Astrocyte (in vitro differentiated cells and primary cell): Measurements from ENCODE around the gene KRT28. TPM values are rescaled to one million over a fixed set of nuclear protein-coding genes. Genes with fewer than 3 reads are reported as not detected.
"Not testable (repeated sequence)": the region's sequence is repeated elsewhere in the genome, so short reads cannot be mapped to it uniquely, and the experiment has no call there.

Source experiments
- DNase-seq: peaks from one replicate; pipeline ENCODE4 v3.0.0-alpha.2; 2010; ENCODE audit warnings: low read depth
- FAIRE-seq: peaks from 2 replicates; lab custom pipeline; 2011; peaks lifted over from hg19 to GRCh38; lab: Jason Lieb, UNC
- H2AFZ ChIP-seq: 2 replicates; pipeline ENCODE4 v1.6.0; 2012; ENCODE audit warnings: low read depth, low read length, inconsistent platforms
- H3K27ac ChIP-seq: 2 replicates; pipeline ENCODE4 v1.5.1; 2011; ENCODE audit warnings: low read depth, low read length, inconsistent platforms
- H3K27me3 ChIP-seq: 2 replicates; pipeline ENCODE4 v1.6.0; 2011; ENCODE audit warnings: low read length, inconsistent platforms; ENCODE audit not compliant: insufficient read depth
- H3K36me3 ChIP-seq: 2 replicates; pipeline ENCODE4 v1.5.1; 2011; ENCODE audit warnings: low read length, inconsistent platforms; ENCODE audit not compliant: insufficient read depth
- H3K4me1 ChIP-seq: 2 replicates; pipeline ENCODE4 v1.5.1; 2011; ENCODE audit warnings: low read length, inconsistent platforms; ENCODE audit not compliant: insufficient read depth
- H3K4me2 ChIP-seq: 2 replicates; pipeline ENCODE4 v1.6.0; 2012; ENCODE audit warnings: low read length, inconsistent platforms
- H3K4me3 ChIP-seq: 2 replicates; pipeline ENCODE4 v1.5.1; 2011; ENCODE audit warnings: low read depth, mild to moderate bottlenecking, low read length, inconsistent platforms; ENCODE audit not compliant: insufficient read depth
- H3K79me2 ChIP-seq: 2 replicates; pipeline ENCODE4 v1.6.0; 2012; ENCODE audit warnings: mild to moderate bottlenecking, low read length, inconsistent platforms; ENCODE audit not compliant: insufficient read depth
- H3K9ac ChIP-seq: 2 replicates; pipeline ENCODE4 v1.6.0; 2012; ENCODE audit warnings: mild to moderate bottlenecking, low read length, inconsistent platforms
- H3K9me3 ChIP-seq: 2 replicates; pipeline ENCODE4 v1.5.1; 2012; ENCODE audit warnings: low read depth, mild to moderate bottlenecking, low read length, inconsistent platforms; ENCODE audit not compliant: insufficient read depth
- H4K20me1 ChIP-seq: 2 replicates; pipeline ENCODE4 v1.6.0; 2012; ENCODE audit warnings: low read length, inconsistent platforms; ENCODE audit not compliant: insufficient read depth
- H3K27ac Mint-ChIP-seq: one replicate; pipeline ENCODE4 v1.8.0; 2021; ENCODE audit warnings: mild to moderate bottlenecking, mixed read lengths; ENCODE audit not compliant: unreplicated experiment
- H3K27me3 Mint-ChIP-seq: one replicate; pipeline ENCODE4 v1.8.0; 2021; ENCODE audit warnings: low read depth, mixed read lengths; ENCODE audit not compliant: unreplicated experiment
- H3K36me3 Mint-ChIP-seq: one replicate; pipeline ENCODE4 v1.8.0; 2021; ENCODE audit warnings: low read depth, mixed read lengths; ENCODE audit not compliant: unreplicated experiment
- H3K4me1 Mint-ChIP-seq: one replicate; pipeline ENCODE4 v1.8.0; 2021; ENCODE audit warnings: low read depth, mixed read lengths; ENCODE audit not compliant: unreplicated experiment
- H3K4me3 Mint-ChIP-seq: one replicate; pipeline ENCODE4 v1.8.0; 2021; ENCODE audit warnings: mild to moderate bottlenecking, moderate library complexity, mixed read lengths; ENCODE audit not compliant: unreplicated experiment
- H3K9me3 Mint-ChIP-seq: one replicate; pipeline ENCODE4 v1.8.0; 2021; ENCODE audit warnings: mild to moderate bottlenecking, mixed read lengths; ENCODE audit not compliant: unreplicated experiment
- EZH2 ChIP-seq: IDR thresholded peaks from 2 replicates; pipeline ENCODE4 v1.6.1; 2012; ENCODE audit warnings: mild to moderate bottlenecking, low read length, inconsistent platforms; ENCODE audit not compliant: insufficient read depth
- total RNA-seq: library from RNA; stranded (reverse); gene quantifications from 2 replicates; pipeline ENCODE4 v1.2.1, GENCODE V29; 2021
- TF ChIP-seq, protein P1 (sequence below): IDR thresholded peaks from 2 replicates; pipeline ENCODE4 v1.5.1; 2011; ENCODE audit warnings: low read depth, mild to moderate bottlenecking, inconsistent platforms, low read length, moderate library complexity; ENCODE audit not compliant: insufficient read depth

Gene KRT28
- total RNA-seq, 1 donor from 2014 or later = not detected

DNA sequence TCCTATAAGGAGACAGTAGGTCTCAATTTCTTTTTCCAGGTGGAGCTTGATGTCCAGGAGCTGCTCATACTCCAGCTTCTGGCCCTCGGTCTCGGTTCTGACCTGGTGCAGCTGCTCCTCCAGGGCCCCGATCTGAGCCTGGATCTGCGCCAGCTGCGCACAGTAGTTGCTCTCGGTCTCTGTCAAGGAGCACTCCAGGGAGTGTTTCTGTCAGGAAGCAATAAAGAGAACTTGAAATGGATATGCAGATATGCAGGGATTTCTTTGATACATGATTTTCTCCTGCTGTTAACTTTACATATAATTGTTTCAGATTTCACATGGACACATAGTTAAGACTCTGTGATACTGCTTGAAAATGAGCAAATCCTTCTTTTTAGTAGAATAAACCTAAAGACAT, 49.4 kb downstream of the KRT28 start:
- FAIRE-seq (no peak), DNase-seq (no peak)
- Histone ChIP-seq H2AFZ (no peak overlapping the region), H3K27ac (no peak overlapping the region), H3K4me1 (no peaks in the 10 kb centered on the region), H3K4me2 (no peak overlapping the region), H4K20me1 (no peaks in the 10 kb centered on the region), H3K4me3 (no peak overlapping the region), H3K9me3 (no peaks in the 10 kb centered on the region), H3K27me3 (peaks cover 13% of the 10 kb centered on the region), H3K9ac (no peak overlapping the region), H3K36me3 (no peaks in the 10 kb centered on the region), H3K79me2 (no peaks in the 10 kb centered on the region)
- H3K36me3 Mint-ChIP-seq = no peaks in the 10 kb centered on the region
- H3K27me3 Mint-ChIP-seq = peaks cover 5% of the 10 kb centered on the region
- H3K9me3 Mint-ChIP-seq = peaks cover 3% of the 10 kb centered on the region
- TF ChIP-seq EZH2 = no peak
- TF ChIP-seq, protein P1, sequence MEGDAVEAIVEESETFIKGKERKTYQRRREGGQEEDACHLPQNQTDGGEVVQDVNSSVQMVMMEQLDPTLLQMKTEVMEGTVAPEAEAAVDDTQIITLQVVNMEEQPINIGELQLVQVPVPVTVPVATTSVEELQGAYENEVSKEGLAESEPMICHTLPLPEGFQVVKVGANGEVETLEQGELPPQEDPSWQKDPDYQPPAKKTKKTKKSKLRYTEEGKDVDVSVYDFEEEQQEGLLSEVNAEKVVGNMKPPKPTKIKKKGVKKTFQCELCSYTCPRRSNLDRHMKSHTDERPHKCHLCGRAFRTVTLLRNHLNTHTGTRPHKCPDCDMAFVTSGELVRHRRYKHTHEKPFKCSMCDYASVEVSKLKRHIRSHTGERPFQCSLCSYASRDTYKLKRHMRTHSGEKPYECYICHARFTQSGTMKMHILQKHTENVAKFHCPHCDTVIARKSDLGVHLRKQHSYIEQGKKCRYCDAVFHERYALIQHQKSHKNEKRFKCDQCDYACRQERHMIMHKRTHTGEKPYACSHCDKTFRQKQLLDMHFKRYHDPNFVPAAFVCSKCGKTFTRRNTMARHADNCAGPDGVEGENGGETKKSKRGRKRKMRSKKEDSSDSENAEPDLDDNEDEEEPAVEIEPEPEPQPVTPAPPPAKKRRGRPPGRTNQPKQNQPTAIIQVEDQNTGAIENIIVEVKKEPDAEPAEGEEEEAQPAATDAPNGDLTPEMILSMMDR = no peak
- H3K4me3 Mint-ChIP-seq = no peak overlapping the region
- H3K27ac Mint-ChIP-seq = no peak overlapping the region
- H3K4me1 Mint-ChIP-seq = no peaks in the 10 kb centered on the region

DNA sequence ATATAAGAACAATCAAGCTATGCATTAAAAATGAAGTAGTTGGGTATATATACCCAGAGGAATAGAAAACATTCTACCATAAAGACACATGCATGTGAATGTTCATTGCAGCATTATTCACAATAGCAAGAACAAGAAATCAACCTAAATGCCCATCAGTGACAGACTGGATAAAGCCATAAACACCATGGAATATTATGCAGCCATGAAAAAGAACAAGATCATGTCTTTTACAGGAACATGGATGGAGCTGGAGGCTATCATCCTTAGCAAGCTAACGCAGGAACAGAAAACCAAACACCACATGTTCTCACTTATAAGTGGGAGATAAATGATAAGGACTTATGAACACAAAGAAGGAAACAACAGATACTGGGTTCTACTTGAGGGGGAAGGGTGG, 51.1 kb downstream of the KRT28 start:
- H3K36me3 ChIP-seq, H3K4me3 Mint-ChIP-seq, H3K9me3 Mint-ChIP-seq, H3K4me3 ChIP-seq, H3K79me2 ChIP-seq, H3K4me1 ChIP-seq, H3K27me3 Mint-ChIP-seq, H3K4me1 Mint-ChIP-seq, H3K36me3 Mint-ChIP-seq, H3K27ac Mint-ChIP-seq, H4K20me1 ChIP-seq, H3K4me2 ChIP-seq, H2AFZ ChIP-seq, FAIRE-seq, H3K27ac ChIP-seq, DNase-seq, H3K9me3 ChIP-seq, H3K9ac ChIP-seq: not testable (repeated sequence)
- peaks cover 13% of the 10 kb centered on the region for H3K27me3 ChIP-seq

Other genes starting within 250 kb of the KRT28 start
- gene CCR7, start 234.5 kb downstream of the KRT28 start, total RNA-seq = not detected in 2 replicates
- 75.0 and 89.5 TPM in 2 replicates for gene SMARCE1, start 152.1 kb downstream of the KRT28 start, total RNA-seq
- 0.14 and 0.43 TPM in 2 replicates for gene KRT222, start 134.8 kb downstream of the KRT28 start, total RNA-seq
- not detected in 2 replicates for gene KRT24, start 96.2 kb downstream of the KRT28 start, total RNA-seq
- gene KRT25, start 44.6 kb downstream of the KRT28 start, total RNA-seq = not detected in 2 replicates
- gene KRT26, start 27.8 kb downstream of the KRT28 start, total RNA-seq = not detected in 2 replicates
- not detected in 2 replicates for gene KRT27, start 17.4 kb downstream of the KRT28 start, total RNA-seq
- 49.7 and 50.6 TPM in 2 replicates for gene KRT10, start 22.7 kb upstream of the KRT28 start, total RNA-seq
- not detected in 2 replicates for gene KRT12, start 67.3 kb upstream of the KRT28 start, total RNA-seq
- gene KRT20, start 85.3 kb upstream of the KRT28 start, total RNA-seq = not detected in 2 replicates
- gene KRT23, start 137.7 kb upstream of the KRT28 start, total RNA-seq = not detected in 2 replicates
- gene KRT39, start 167.0 kb upstream of the KRT28 start, total RNA-seq = not detected in 2 replicates
- gene KRT40, start 184.4 kb upstream of the KRT28 start, total RNA-seq = not detected in 2 replicates
- gene KRTAP3-3, start 194.2 kb upstream of the KRT28 start, total RNA-seq = not detected in 2 replicates
- gene KRTAP3-2, start 199.9 kb upstream of the KRT28 start, total RNA-seq = not detected in 2 replicates
- gene KRTAP3-1, start 209.2 kb upstream of the KRT28 start, total RNA-seq = not detected in 2 replicates
- not detected in 2 replicates for gene KRTAP1-5, start 227.2 kb upstream of the KRT28 start, total RNA-seq
- not detected in 2 replicates for gene KRTAP1-4, start 230.2 kb upstream of the KRT28 start, total RNA-seq
- not detected in 2 replicates for gene KRTAP1-3, start 234.9 kb upstream of the KRT28 start, total RNA-seq
- not detected in 2 replicates for gene KRTAP1-1, start 241.5 kb upstream of the KRT28 start, total RNA-seq
- gene KRTAP2-1, start 247.4 kb upstream of the KRT28 start, total RNA-seq = not detected in 2 replicates